Mammary epithelial cell (primary cell): ENCODE results near the gene INPP4A.

Experiments
- EZH2 ChIP-seq: IDR thresholded peaks from 2 replicates; pipeline ENCODE4 v1.6.1; 2012; ENCODE audit warnings: low read length, inconsistent platforms, borderline replicate concordance
- TF ChIP-seq, protein P1 (sequence below), 2 donors: IDR thresholded peaks in 1 of 2; conservative IDR thresholded peaks in 1 of 2; 2 replicates each; pipeline ENCODE4 v1.5.1; 2011 to 2012; ENCODE audit warnings: inconsistent platforms in 2 of 2, low read length in 2 of 2, mild to moderate bottlenecking in 2 of 2, control low read depth in 1 of 2, low read depth in 1 of 2; ENCODE audit not compliant: insufficient read depth in 1 of 2; ENCODE audit errors: extremely low read depth in 1 of 2

DNA sequence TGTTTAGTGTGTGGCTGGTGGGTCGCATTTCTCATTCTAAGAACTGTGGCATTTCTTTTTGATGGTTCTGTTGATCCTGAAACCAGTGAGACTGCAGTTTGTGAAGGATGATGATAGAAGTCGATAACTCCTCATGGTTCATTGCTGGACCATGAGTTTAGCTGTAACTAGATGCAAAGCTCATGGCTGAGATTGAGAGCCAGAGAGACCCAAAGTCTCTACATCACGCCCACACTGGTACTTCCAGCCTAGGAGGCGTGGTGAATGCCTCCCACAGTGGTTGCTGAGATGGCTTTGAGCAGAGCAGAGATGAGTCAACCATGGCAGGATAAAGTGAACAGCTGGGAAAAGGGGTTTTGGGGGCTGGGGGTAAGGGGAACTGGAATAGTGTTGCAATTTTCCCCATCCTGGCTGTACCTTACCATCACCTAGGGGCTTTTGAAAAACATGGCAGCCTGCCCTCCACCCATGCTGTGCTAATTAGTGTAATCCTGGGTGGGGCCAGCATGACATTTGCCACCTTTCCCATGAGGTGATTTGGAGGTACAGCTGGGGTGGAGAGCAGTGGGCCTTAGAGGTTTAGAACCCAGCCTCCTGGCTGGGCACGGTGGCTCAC lies 24.1 kb downstream of the INPP4A start:
- TF ChIP-seq EZH2 = no peak
- TF ChIP-seq, protein P1, sequence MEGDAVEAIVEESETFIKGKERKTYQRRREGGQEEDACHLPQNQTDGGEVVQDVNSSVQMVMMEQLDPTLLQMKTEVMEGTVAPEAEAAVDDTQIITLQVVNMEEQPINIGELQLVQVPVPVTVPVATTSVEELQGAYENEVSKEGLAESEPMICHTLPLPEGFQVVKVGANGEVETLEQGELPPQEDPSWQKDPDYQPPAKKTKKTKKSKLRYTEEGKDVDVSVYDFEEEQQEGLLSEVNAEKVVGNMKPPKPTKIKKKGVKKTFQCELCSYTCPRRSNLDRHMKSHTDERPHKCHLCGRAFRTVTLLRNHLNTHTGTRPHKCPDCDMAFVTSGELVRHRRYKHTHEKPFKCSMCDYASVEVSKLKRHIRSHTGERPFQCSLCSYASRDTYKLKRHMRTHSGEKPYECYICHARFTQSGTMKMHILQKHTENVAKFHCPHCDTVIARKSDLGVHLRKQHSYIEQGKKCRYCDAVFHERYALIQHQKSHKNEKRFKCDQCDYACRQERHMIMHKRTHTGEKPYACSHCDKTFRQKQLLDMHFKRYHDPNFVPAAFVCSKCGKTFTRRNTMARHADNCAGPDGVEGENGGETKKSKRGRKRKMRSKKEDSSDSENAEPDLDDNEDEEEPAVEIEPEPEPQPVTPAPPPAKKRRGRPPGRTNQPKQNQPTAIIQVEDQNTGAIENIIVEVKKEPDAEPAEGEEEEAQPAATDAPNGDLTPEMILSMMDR (conservative IDR thresholded peaks at IDR 0.05 in 1 of 2, IDR thresholded peaks at IDR 0.05 in 1 of 2; ENCODE audit: extremely low read depth in 1 of 2, insufficient read depth in 1 of 2, low read depth in 1 of 2, low read length in 2 of 2) = no peak
